Measurements from ENCODE around the gene SLC22A25.

Gene SLC22A25

DNA sequence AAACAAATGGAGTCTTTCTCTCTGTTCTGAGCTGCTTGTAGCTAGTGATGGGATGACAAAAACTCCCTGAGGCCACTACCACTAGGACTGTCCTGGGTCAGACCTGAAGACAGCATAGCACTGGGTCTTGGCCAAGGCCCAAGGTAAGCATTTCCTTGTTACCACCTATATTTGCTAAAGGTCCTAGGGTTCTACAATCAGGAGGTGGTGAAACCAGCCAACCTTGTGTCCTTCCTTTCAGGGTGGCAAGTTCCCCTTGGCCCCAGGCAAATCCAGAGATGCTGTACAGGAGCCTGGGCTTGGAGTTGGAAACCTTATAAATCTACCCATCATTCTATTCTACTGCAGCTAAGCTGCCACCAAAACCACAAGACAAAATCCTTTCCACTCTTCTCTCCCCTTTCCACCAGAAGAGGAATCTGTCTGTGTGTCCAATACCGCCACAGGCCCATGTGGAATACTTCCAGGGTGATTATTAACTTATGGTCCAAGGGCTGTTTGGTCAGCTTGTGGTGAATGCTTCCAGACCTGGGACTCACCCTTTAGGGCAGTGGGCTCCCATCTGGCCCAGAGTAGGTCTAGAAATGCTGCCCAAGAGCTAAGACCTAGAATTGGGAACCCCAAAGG lies 16.8 kb downstream of the SLC22A25 start:
- TF ChIP-seq EZH2phosphoT487 (IDR thresholded peaks at IDR 0.05; ENCODE audit: borderline replicate concordance, low read length): no peak
- TF ChIP-seq CTCF (IDR thresholded peaks at IDR 0.05; ENCODE audit: low read depth, low read length, poor library complexity, severe bottlenecking): no peak
- no peaks in the 10 kb centered on the region for H3K36me3 ChIP-seq (ENCODE audit: control insufficient read depth, low read length)
- H3K79me2 ChIP-seq (ENCODE audit: control insufficient read depth, low read length): no peaks in the 10 kb centered on the region
- H3K9me2 ChIP-seq (replicated peaks; ENCODE audit: control insufficient read depth, low read length): no peaks in the 10 kb centered on the region
- H3K4me3 ChIP-seq (ENCODE audit: low read length): no peak overlapping the region
- no peaks in the 10 kb centered on the region for H3F3A ChIP-seq (ENCODE audit: control insufficient read depth, insufficient read depth)
- H3K4me2 ChIP-seq (ENCODE audit: low read length): no peak overlapping the region
- no peaks in the 10 kb centered on the region; the same call in 1 of the 2 replicates for H3K27me3 ChIP-seq (ENCODE audit: control insufficient read depth, low read length)
- H3K9me3 ChIP-seq (ENCODE audit: control insufficient read depth, insufficient read depth, low read length): no peaks in the 10 kb centered on the region
- no peaks in the 10 kb centered on the region for H3K4me1 ChIP-seq (ENCODE audit: control insufficient read depth, low read length)
- H3K27ac ChIP-seq (ENCODE audit: low read depth, low read length): no peak overlapping the region
- H4K20me1 ChIP-seq (ENCODE audit: control insufficient read depth, insufficient read depth, low read depth, low read length): no peaks in the 10 kb centered on the region

GRCh38 chr11:63214093-63214492 lies 29.3 kb downstream of the SLC22A25 start:
- Histone ChIP-seq H3K9me3 (ENCODE audit: control insufficient read depth, insufficient read depth, low read length) (no peaks in the 10 kb centered on the region), H3K79me2 (ENCODE audit: control insufficient read depth, low read length) (no peaks in the 10 kb centered on the region), H3K9me2 (replicated peaks; ENCODE audit: control insufficient read depth, low read length) (no peaks in the 10 kb centered on the region), H3K27me3 (ENCODE audit: control insufficient read depth, low read length) (peaks cover 9% of the 10 kb centered on the region), H4K20me1 (ENCODE audit: control insufficient read depth, insufficient read depth, low read depth, low read length) (no peaks in the 10 kb centered on the region), H3K4me1 (ENCODE audit: control insufficient read depth, low read length) (no peaks in the 10 kb centered on the region), H3K4me2 (ENCODE audit: low read length) (no peak overlapping the region), H3K27ac (ENCODE audit: low read depth, low read length) (no peak overlapping the region), H3K36me3 (ENCODE audit: control insufficient read depth, low read length) (no peaks in the 10 kb centered on the region), H3F3A (ENCODE audit: control insufficient read depth, insufficient read depth) (no peaks in the 10 kb centered on the region), H3K4me3 (ENCODE audit: low read length) (no peak overlapping the region)
- no peak for TF ChIP-seq CTCF (IDR thresholded peaks at IDR 0.05; ENCODE audit: low read depth, low read length, poor library complexity, severe bottlenecking)
- no peak for TF ChIP-seq EZH2phosphoT487 (IDR thresholded peaks at IDR 0.05; ENCODE audit: borderline replicate concordance, low read length)

- Histone ChIP-seq H3K4me3 (ENCODE audit: low read length) (no peak overlapping the region), H3K79me2 (ENCODE audit: control insufficient read depth, low read length) (no peaks in the 10 kb centered on the region), H3K4me1 (ENCODE audit: control insufficient read depth, low read length) (no peaks in the 10 kb centered on the region), H3F3A (ENCODE audit: control insufficient read depth, insufficient read depth) (no peaks in the 10 kb centered on the region), H3K9me3 (ENCODE audit: control insufficient read depth, insufficient read depth, low read length) (no peaks in the 10 kb centered on the region), H3K27me3 (ENCODE audit: control insufficient read depth, low read length) (peaks cover 9% of the 10 kb centered on the region), H4K20me1 (ENCODE audit: control insufficient read depth, insufficient read depth, low read depth, low read length) (no peaks in the 10 kb centered on the region), H3K27ac (ENCODE audit: low read depth, low read length) (no peak overlapping the region), H3K4me2 (ENCODE audit: low read length) (no peak overlapping the region), H3K36me3 (ENCODE audit: control insufficient read depth, low read length) (no peaks in the 10 kb centered on the region), H3K9me2 (replicated peaks; ENCODE audit: control insufficient read depth, low read length) (no peaks in the 10 kb centered on the region)
- TF ChIP-seq EZH2phosphoT487 (IDR thresholded peaks at IDR 0.05; ENCODE audit: borderline replicate concordance, low read length): no peak
- TF ChIP-seq CTCF (IDR thresholded peaks at IDR 0.05; ENCODE audit: low read depth, low read length, poor library complexity, severe bottlenecking): peak; percentile 56
Measured at GRCh38 chr11:63212742-63213141, 30.7 kb downstream of the SLC22A25 start.

Data from DOHH2 (cell line).